ENCODE data around the gene RPL36AL. TPM values are rescaled to one million over a fixed set of nuclear protein-coding genes. Genes with fewer than 3 reads are reported as not detected.

Gene RPL36AL
- total RNA-seq, 1 donor from 2014 or later: 170 TPM

DNA sequence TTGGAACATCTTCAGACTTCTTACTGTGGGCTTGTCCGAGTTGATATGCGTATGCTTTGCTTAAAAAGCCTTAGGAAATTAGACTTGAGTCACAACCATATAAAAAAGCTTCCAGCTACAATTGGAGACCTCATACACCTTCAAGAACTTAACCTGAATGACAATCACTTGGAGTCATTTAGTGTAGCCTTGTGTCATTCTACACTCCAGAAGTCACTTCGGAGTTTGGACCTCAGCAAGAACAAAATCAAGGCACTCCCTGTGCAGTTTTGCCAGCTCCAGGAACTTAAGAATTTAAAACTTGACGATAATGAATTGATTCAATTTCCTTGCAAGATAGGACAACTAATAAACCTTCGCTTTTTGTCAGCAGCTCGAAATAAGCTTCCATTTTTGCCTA lies 12.8 kb downstream of the RPL36AL start:
- TF ChIP-seq EZH2 (IDR thresholded peaks at IDR 0.05) (no peak), EZH2phosphoT487 (IDR thresholded peaks at IDR 0.05) (no peak)
- TF ChIP-seq, protein P1, sequence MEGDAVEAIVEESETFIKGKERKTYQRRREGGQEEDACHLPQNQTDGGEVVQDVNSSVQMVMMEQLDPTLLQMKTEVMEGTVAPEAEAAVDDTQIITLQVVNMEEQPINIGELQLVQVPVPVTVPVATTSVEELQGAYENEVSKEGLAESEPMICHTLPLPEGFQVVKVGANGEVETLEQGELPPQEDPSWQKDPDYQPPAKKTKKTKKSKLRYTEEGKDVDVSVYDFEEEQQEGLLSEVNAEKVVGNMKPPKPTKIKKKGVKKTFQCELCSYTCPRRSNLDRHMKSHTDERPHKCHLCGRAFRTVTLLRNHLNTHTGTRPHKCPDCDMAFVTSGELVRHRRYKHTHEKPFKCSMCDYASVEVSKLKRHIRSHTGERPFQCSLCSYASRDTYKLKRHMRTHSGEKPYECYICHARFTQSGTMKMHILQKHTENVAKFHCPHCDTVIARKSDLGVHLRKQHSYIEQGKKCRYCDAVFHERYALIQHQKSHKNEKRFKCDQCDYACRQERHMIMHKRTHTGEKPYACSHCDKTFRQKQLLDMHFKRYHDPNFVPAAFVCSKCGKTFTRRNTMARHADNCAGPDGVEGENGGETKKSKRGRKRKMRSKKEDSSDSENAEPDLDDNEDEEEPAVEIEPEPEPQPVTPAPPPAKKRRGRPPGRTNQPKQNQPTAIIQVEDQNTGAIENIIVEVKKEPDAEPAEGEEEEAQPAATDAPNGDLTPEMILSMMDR (IDR thresholded peaks at IDR 0.05): no peak

DNA sequence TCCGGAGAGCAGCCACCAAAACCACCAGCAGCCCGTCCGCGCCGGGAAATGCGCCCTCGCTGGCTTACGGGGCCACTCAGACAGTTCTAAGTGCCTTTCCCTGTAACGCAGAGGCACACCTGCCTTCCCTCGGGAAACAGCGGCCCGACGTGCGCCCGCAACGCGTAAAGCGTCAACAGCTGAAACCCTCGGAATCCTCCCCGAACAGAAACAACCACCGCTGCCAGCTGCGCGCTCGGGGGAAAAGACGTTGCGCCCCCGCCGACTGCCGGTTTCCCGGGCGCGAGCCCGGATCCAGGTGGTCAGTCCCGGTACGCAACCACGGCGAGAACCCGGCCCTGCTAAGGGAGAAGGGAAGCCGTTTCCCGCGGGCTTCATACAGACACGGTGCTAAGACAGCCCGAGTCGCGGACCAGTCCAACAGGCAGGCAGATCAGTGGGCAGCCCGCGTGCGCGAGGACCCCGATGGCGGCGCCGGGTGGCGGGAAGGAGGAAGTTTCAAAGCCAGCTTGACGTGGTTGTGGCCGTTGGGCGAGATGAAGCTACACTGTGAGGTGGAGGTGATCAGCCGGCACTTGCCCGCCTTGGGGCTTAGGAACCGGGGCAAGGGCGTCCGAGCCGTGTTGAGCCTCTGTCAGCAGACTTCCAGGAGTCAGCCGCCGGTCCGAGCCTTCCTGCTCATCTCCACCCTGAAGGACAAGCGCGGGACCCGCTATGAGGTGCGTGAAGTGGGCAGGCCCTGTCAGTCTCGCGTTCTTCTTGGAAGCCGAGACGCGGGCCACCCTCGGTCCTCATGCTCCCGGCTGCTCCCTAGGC lies 21.7 kb downstream of the RPL36AL start, which contains the start of gene LRR1:
Gene LRR1, plus strand, starts transcription at position 456 of the 816 bp plus-strand sequence. Its CDS starts 81 bp downstream, at position 537.
- H3K79me2 ChIP-seq (ENCODE audit: low read depth): peaks cover 34% of the 10 kb centered on the region
- Mint-ChIP-seq H3K27ac (peak within 1 kb of the TSS; percentile 98), H3K36me3 (peaks cover 2% of the 10 kb centered on the region), H3K4me1 (peaks cover 22% of the 10 kb centered on the region), H3K9me3 (no peaks in the 10 kb centered on the region), H3K4me3 (peak within 1 kb of the TSS; percentile 97), H3K27me3 (ENCODE audit: insufficient read depth, low read depth) (no peaks in the 10 kb centered on the region)
- TF ChIP-seq, protein P1 (IDR thresholded peaks at IDR 0.05): peak; percentile 15
- TF ChIP-seq EZH2 (IDR thresholded peaks at IDR 0.05) (peak; percentile 42), EZH2phosphoT487 (IDR thresholded peaks at IDR 0.05) (no peak)
- no peaks in the 10 kb centered on the region for H3K36me3 ChIP-seq
- peak within 1 kb of the TSS; percentile 79 for H3K27ac ChIP-seq
- DNase-seq (ENCODE audit: low spot score): peak; percentile 86
- H3K9me3 ChIP-seq (ENCODE audit: low read depth): no peaks in the 10 kb centered on the region
- peak within 1 kb of the TSS; percentile 86 for H3K4me2 ChIP-seq
- H3K4me3 ChIP-seq: peak within 1 kb of the TSS; percentile 86
- no peaks in the 10 kb centered on the region for H4K20me1 ChIP-seq (ENCODE audit: low read depth)
- no peaks in the 10 kb centered on the region for H3K4me1 ChIP-seq
- peak within 1 kb of the TSS; percentile 97 for H2AFZ ChIP-seq (replicated peaks)
- peaks cover 28% of the 10 kb centered on the region for H3F3A ChIP-seq (ENCODE audit: low read depth)
- H3K9ac ChIP-seq: peak within 1 kb of the TSS; percentile 71
- no peaks in the 10 kb centered on the region for H3K27me3 ChIP-seq

More for the DNA sequence above, 12.8 kb downstream of the RPL36AL start:
- Mint-ChIP-seq H3K27ac (no peak overlapping the region), H3K36me3 (peaks cover 12% of the 10 kb centered on the region), H3K27me3 (ENCODE audit: insufficient read depth, low read depth) (no peaks in the 10 kb centered on the region), H3K4me1 (peaks cover 1% of the 10 kb centered on the region), H3K4me3 (no peak overlapping the region), H3K9me3 (no peaks in the 10 kb centered on the region)
- no peaks in the 10 kb centered on the region for H3K9me3 ChIP-seq (ENCODE audit: low read depth)
- H3K4me2 ChIP-seq: no peak overlapping the region
- no peak for DNase-seq (ENCODE audit: low spot score)
- no peaks in the 10 kb centered on the region for H3K4me1 ChIP-seq
- H3K27me3 ChIP-seq: no peaks in the 10 kb centered on the region
- H3K36me3 ChIP-seq: peaks cover 7% of the 10 kb centered on the region
- peaks cover 15% of the 10 kb centered on the region for H3K79me2 ChIP-seq (ENCODE audit: low read depth)
- H3K9ac ChIP-seq: no peak overlapping the region
- no peaks in the 10 kb centered on the region for H4K20me1 ChIP-seq (ENCODE audit: low read depth)
- H3F3A ChIP-seq (ENCODE audit: low read depth): no peaks in the 10 kb centered on the region
- no peak overlapping the region for H3K27ac ChIP-seq
- H2AFZ ChIP-seq (replicated peaks): no peak overlapping the region
- H3K4me3 ChIP-seq: no peak overlapping the region

DNA sequence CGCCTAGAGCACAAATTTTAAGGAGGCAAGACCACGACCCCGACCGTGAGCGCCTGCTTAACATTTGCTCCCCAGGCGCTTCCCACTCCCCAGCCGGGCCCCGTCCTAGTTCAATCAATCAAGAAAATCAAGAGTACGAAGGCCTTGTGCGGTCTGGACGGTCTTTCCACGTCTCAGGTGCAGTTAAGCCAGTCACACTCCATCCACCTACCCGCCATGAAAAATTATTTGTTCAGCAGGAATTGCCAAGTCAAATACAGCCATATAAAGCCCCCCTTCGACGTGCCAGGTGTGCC lies 22.3 kb downstream of the RPL36AL start:
- Histone ChIP-seq H3K9ac (no peak overlapping the region), H3K4me2 (peak overlapping the region; percentile 86), H3K4me1 (no peaks in the 10 kb centered on the region), H4K20me1 (ENCODE audit: low read depth) (no peaks in the 10 kb centered on the region), H3K79me2 (ENCODE audit: low read depth) (peaks cover 34% of the 10 kb centered on the region), H3K36me3 (no peaks in the 10 kb centered on the region), H3K27me3 (no peaks in the 10 kb centered on the region), H2AFZ (replicated peaks) (peak overlapping the region; percentile 97), H3K27ac (peak overlapping the region; percentile 79), H3F3A (ENCODE audit: low read depth) (peaks cover 28% of the 10 kb centered on the region), H3K9me3 (ENCODE audit: low read depth) (no peaks in the 10 kb centered on the region), H3K4me3 (peak overlapping the region; percentile 86)
- Mint-ChIP-seq H3K9me3 (no peaks in the 10 kb centered on the region), H3K27me3 (ENCODE audit: insufficient read depth, low read depth) (no peaks in the 10 kb centered on the region), H3K27ac (peak overlapping the region; percentile 98), H3K36me3 (peaks cover 2% of the 10 kb centered on the region), H3K4me3 (peak overlapping the region; percentile 97), H3K4me1 (peaks cover 22% of the 10 kb centered on the region)
- no peak for DNase-seq (ENCODE audit: low spot score)
- TF ChIP-seq EZH2phosphoT487 (IDR thresholded peaks at IDR 0.05) (no peak), EZH2 (IDR thresholded peaks at IDR 0.05) (no peak)
- TF ChIP-seq, protein P1 (IDR thresholded peaks at IDR 0.05): no peak
